Breast epithelium (tissue), 4 donors: Measurements from ENCODE around the gene FAM83E. TPM values are rescaled to one million over a fixed set of nuclear protein-coding genes. Genes with fewer than 3 reads are reported as not detected.

Experiments used
- DNase-seq, 2 donors: peaks; one replicate each; pipeline ENCODE4 v3.0.0-alpha.2; 2019; ENCODE audit warnings: low spot score in 2 of 2
- H3K27ac ChIP-seq, 2 donors: fragments of 200-600 bp; sonication (generic) in 1 of 2; one replicate each; pipeline ENCODE4 v1.5.1; 2016 to 2019; ENCODE audit warnings: mild to moderate bottlenecking in 1 of 2
- H3K27me3 ChIP-seq, 2 donors: fragments of 200-600 bp; sonication (generic) in 1 of 2; one replicate each; pipeline versions ENCODE4 v1.5.1 to v1.6.0; 2017 to 2019; ENCODE audit warnings: control low read depth in 1 of 2, mild to moderate bottlenecking in 1 of 2
- H3K36me3 ChIP-seq: fragments of 200-600 bp; one replicate; pipeline ENCODE4 v1.5.1; 2019
- H3K4me1 ChIP-seq, 2 donors: fragments of 200-600 bp; sonication (generic); one replicate each; pipeline ENCODE4 v1.5.1; 2016 to 2019; ENCODE audit warnings: control low read depth in 1 of 2
- H3K4me3 ChIP-seq, 3 donors: fragments of 200-600 bp; sonication (generic); 1 replicate in 2 of 3; 2 replicates in 1 of 3; pipeline ENCODE4 v1.5.1; 2016 to 2019; ENCODE audit warnings: mild to moderate bottlenecking in 3 of 3, moderate library complexity in 2 of 3
- H3K9me3 ChIP-seq, 2 donors: fragments of 200-600 bp; sonication (generic) in 1 of 2; one replicate each; pipeline ENCODE4 v1.5.1; 2016 to 2019; ENCODE audit warnings: control low read depth in 1 of 2
- CTCF ChIP-seq, 3 donors: fragments of 450-650 bp; IDR thresholded peaks; one replicate each; pipeline ENCODE4 v1.5.1; 2016 to 2017; ENCODE audit warnings: antibody characterized with exemption in 3 of 3, mild to moderate bottlenecking in 3 of 3, moderate library complexity in 3 of 3
- POLR2A ChIP-seq: fragments of 450-650 bp; IDR thresholded peaks from one replicate; pipeline ENCODE4 v1.6.1; 2016; ENCODE audit warnings: antibody characterized with exemption, mild to moderate bottlenecking, moderate library complexity
- POLR2AphosphoS5 ChIP-seq, 3 donors: sonication (generic); formaldehyde crosslinking; IDR thresholded peaks; one replicate each; pipeline ENCODE4 v1.6.1; 2017; ENCODE audit warnings: antibody characterized with exemption in 3 of 3
- intact Hi-C: fragments of 100-400 bp; cut with DNase I; formaldehyde crosslinking; loops from one replicate; pipeline ENCODE4 v1.15.1; 2023; ENCODE audit warnings: low total_unique reads
- total RNA-seq, 3 donors: library from RNA; depleted of rRNA; stranded (reverse); fragments of >200 nt; gene quantifications; one replicate each; pipeline ENCODE4 v1.1.0, GENCODE V29; 2016

FAM83E gene
- total RNA-seq, 3 donors from 2014 or later, result 3.3 to 5.6 TPM; not detected in 1

DNA sequence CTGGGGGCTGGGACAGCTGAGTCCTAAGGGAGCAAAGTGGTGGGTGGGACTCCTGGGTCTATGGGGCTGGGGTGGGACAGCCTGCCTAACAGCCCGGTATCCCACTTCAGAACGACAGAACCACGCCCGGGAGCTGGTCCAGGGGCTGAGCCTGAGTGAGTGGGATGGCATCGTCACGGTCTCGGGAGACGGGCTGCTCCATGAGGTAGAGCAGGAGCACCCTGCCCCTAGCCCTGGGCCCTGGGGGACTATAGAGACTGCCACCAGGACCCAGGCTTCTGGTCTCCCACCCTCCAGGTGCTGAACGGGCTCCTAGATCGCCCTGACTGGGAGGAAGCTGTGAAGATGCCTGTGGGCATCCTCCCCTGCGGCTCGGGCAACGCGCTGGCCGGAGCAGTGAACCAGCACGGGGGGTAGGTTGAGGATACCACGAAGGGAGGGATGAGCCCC is 13.0 kb upstream of the FAM83E start:
- TF ChIP-seq CTCF (IDR thresholded peaks at IDR 0.05), result no peak
- no peak for TF ChIP-seq POLR2AphosphoS5 (IDR thresholded peaks at IDR 0.05)
- no peak for TF ChIP-seq POLR2A
- DNase-seq, result no peak
- Histone ChIP-seq H3K27ac (peak overlapping the region; percentile 2 to 64), H3K4me1 (peaks cover 0 to 6% of the 10 kb centered on the region in 2 donors), H3K36me3 (no peaks in the 10 kb centered on the region), H3K27me3 (no peaks in the 10 kb centered on the region), H3K4me3 (no peak overlapping the region), H3K9me3 (no peaks in the 10 kb centered on the region)
- intact Hi-C loops, result no loop called here

DNA sequence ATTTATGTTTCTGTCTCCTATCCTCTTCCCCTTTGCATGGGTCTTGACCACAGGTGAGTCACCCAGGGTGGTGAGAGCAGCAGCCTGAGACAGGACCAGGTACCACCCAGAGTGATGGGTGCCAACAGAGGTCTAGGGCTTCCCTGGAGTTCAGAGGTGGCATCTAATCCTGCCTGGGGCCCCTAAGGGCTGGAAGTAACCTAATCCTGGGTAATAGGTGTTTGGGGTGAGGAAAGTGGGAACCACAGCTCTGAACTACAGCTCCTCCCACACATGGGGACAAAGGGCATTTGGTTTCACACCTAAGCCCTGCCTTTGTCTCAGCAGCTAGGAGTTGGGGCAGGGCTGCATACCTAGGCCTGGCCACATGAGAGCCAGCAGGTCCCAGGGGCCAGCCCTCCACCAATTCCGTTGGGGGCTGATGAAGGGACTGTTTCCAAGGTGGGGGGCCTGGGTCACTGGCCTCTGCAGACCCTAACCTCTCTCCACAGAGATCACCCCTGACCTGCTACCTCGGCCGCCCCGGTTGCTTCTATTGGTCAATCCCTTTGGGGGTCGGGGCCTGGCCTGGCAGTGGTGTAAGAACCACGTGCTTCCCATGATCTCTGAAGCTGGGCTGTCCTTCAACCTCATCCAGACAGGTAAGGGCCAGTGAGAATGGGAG is 12.5 kb upstream of the FAM83E start:
- Histone ChIP-seq H3K4me3 (no peak overlapping the region), H3K36me3 (no peaks in the 10 kb centered on the region), H3K4me1 (peaks cover 0 to 6% of the 10 kb centered on the region in 2 donors), H3K27me3 (no peaks in the 10 kb centered on the region), H3K9me3 (no peaks in the 10 kb centered on the region), H3K27ac (peak overlapping the region in 1 of 2 donors; percentile 2)
- TF ChIP-seq POLR2AphosphoS5 (IDR thresholded peaks at IDR 0.05), result no peak
- TF ChIP-seq CTCF (IDR thresholded peaks at IDR 0.05), result no peak
- no peak for DNase-seq
- intact Hi-C loops, result no loop called here

DNA sequence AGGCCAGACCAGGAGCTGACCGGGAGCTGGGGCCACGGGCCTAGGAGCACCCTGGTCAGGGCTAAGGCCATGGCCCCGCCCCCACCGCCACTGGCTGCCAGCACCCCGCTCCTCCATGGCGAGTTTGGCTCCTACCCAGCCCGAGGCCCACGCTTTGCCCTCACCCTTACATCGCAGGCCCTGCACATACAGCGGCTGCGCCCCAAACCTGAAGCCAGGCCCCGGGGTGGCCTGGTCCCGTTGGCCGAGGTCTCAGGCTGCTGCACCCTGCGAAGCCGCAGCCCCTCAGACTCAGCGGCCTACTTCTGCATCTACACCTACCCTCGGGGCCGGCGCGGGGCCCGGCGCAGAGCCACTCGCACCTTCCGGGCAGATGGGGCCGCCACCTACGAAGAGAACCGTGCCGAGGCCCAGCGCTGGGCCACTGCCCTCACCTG is 11.0 kb upstream of the FAM83E start:
- no peaks in the 10 kb centered on the region for H3K36me3 ChIP-seq
- no peaks in the 10 kb centered on the region for H3K9me3 ChIP-seq
- no peak overlapping the region for H3K4me3 ChIP-seq
- H3K27me3 ChIP-seq, result no peaks in the 10 kb centered on the region
- DNase-seq, result no peak
- H3K27ac ChIP-seq, result peak overlapping the region; percentile 19 to 45
- intact Hi-C loops, result no loop called here
- peaks cover 0 to 6% of the 10 kb centered on the region in 2 donors for H3K4me1 ChIP-seq
- TF ChIP-seq POLR2A (no peak), POLR2AphosphoS5 (IDR thresholded peaks at IDR 0.05) (no peak), CTCF (IDR thresholded peaks at IDR 0.05) (no peak)

GRCh38 chr19:48624791-48625723 is 10.2 kb upstream of the FAM83E start:
- no peak for TF ChIP-seq POLR2A
- no peak for TF ChIP-seq POLR2AphosphoS5 (IDR thresholded peaks at IDR 0.05)
- no peak for TF ChIP-seq CTCF (IDR thresholded peaks at IDR 0.05)
- Histone ChIP-seq H3K27ac (peak overlapping the region; percentile 73 to 82), H3K4me3 (peak overlapping the region; percentile 34 to 65 (median 50)), H3K36me3 (no peaks in the 10 kb centered on the region), H3K27me3 (no peaks in the 10 kb centered on the region), H3K4me1 (peaks cover 0 to 6% of the 10 kb centered on the region in 2 donors), H3K9me3 (no peaks in the 10 kb centered on the region)
- no peak for DNase-seq
- intact Hi-C loops, result no loop called here
